KMS-11 (cell line): Measurements from ENCODE around the gene PFKFB4.

ENCODE experiments used
- H2AFZ ChIP-seq: fragments of 200-600 bp; sonication (generic); 2 replicates; pipeline ENCODE4 v1.6.1; 2016; ENCODE audit warnings: antibody characterized with exemption, mixed run types, low read depth
- H3K27ac ChIP-seq: fragments of 200-600 bp; sonication (generic); 2 replicates; pipeline ENCODE4 v1.6.1; 2016; ENCODE audit warnings: mild to moderate bottlenecking, mixed run types
- H3K27me3 ChIP-seq: fragments of 200-600 bp; sonication (generic); 2 replicates; pipeline ENCODE4 v1.6.1; 2017; ENCODE audit warnings: mild to moderate bottlenecking, low read depth, mixed run types, moderate library complexity; ENCODE audit not compliant: insufficient read depth
- H3K36me3 ChIP-seq: fragments of 200-600 bp; sonication (generic); 2 replicates; pipeline ENCODE4 v1.6.1; 2017; ENCODE audit warnings: mild to moderate bottlenecking, mixed run types; ENCODE audit not compliant: insufficient read depth
- H3K4me1 ChIP-seq: fragments of 200-600 bp; sonication (generic); 2 replicates; pipeline ENCODE4 v1.6.1; 2016; ENCODE audit warnings: mild to moderate bottlenecking, low read depth, mixed run types; ENCODE audit not compliant: poor library complexity, severe bottlenecking
- H3K4me2 ChIP-seq: fragments of 200-600 bp; sonication (generic); 2 replicates; pipeline ENCODE4 v1.7.0; 2016; ENCODE audit warnings: mild to moderate bottlenecking, mixed run types
- H3K4me3 ChIP-seq: fragments of 200-600 bp; sonication (generic); IDR thresholded peaks from 2 replicates; pipeline ENCODE4 v1.6.1; 2017; ENCODE audit warnings: low read depth, low read length, mixed read lengths; ENCODE audit not compliant: insufficient read depth
- H3K79me2 ChIP-seq: fragments of 200-600 bp; sonication (generic); 2 replicates; pipeline ENCODE4 v1.6.1; 2016; ENCODE audit warnings: low read depth, mixed run types; ENCODE audit not compliant: insufficient read depth
- H3K9ac ChIP-seq: fragments of 200-600 bp; sonication (generic); 2 replicates; pipeline ENCODE4 v1.6.1; 2016; ENCODE audit warnings: mild to moderate bottlenecking, mixed run types
- H4K20me1 ChIP-seq: fragments of 200-600 bp; sonication (generic); 2 replicates; pipeline ENCODE4 v1.6.1; 2016; ENCODE audit warnings: mild to moderate bottlenecking, mixed run types; ENCODE audit not compliant: insufficient read depth
- TF ChIP-seq, protein P1 (sequence below): fragments of 200-600 bp; sonication (generic); conservative IDR thresholded peaks from 2 replicates; pipeline ENCODE4 v1.6.1; 2017; ENCODE audit warnings: low read depth, mild to moderate bottlenecking, antibody characterized with exemption, low read length, moderate library complexity, mixed read lengths

The PFKFB4 gene

DNA sequence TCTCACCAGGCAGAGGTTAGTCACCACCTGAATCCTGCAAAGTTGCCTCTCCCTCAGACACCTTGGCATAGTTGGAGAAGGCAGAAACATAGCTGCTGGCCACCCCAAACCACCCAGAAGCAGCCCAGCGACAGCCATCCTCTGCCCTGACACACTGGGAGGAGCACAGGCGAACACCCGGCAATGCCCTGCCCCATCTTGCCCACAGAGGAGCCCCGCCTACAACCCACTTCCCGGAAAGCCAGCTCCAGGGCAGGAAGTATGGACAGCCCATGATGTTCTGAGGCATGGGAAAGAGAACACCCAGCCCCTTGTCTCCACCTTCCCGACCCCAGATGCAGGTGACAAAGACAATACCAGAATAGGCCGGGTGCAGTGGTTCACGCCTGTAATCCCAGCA is 40.0 kb downstream of the PFKFB4 start:
- no peaks in the 10 kb centered on the region for H3K79me2 ChIP-seq
- no peak overlapping the region for H3K9ac ChIP-seq
- no peak overlapping the region for H3K4me2 ChIP-seq

DNA sequence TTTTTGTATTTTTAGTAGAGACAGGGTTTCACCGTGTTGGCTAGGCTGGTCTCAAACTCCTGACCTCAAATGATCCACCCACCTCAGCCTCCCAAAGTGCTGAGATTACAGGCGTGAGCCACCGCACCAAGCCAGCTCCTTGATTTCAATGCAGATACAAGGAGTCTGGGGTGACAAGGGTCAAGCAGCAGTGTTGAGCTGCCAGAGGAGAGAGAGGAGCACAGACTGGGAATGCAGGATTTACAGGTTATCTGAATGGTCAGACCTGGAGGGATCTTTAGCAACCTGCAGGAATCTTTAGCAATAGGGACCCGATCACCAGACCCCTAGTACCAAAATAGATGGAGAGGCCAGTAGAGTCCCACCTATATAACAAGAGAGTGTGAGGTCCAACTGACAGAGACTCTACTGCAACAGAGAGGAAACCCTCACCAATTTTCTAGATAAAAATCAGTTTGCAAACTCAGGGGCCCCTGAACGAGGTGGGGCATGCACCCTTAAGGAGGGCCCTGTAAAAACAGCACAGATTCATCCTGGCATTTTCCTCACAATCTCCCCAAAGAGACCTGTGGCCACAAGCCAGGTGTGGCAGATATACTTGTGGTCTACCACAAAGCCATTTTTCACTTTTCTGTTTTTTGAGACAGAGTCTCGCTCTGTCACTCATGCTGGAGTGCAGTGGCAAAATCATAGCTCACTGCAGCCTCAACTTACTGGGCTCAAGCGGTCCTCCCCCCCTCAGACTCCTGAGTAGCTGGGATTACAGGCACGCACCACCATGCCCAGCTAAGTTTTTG is 42.0 kb downstream of the PFKFB4 start:
- no peak overlapping the region for H3K9ac ChIP-seq
- no peak overlapping the region for H2AFZ ChIP-seq
- no peaks in the 10 kb centered on the region for H3K79me2 ChIP-seq
- no peak overlapping the region for H3K4me3 ChIP-seq
- peaks cover 24% of the 10 kb centered on the region for H3K4me1 ChIP-seq
- no peaks in the 10 kb centered on the region for H3K36me3 ChIP-seq
- H3K27me3 ChIP-seq, result no peaks in the 10 kb centered on the region; the same call in 1 of the 2 replicates
- H3K4me2 ChIP-seq, result peak overlapping the region; percentile 48; the same call in 1 of the 2 replicates
- no peak overlapping the region for H3K27ac ChIP-seq
- H4K20me1 ChIP-seq, result no peaks in the 10 kb centered on the region
- TF ChIP-seq, protein P1, sequence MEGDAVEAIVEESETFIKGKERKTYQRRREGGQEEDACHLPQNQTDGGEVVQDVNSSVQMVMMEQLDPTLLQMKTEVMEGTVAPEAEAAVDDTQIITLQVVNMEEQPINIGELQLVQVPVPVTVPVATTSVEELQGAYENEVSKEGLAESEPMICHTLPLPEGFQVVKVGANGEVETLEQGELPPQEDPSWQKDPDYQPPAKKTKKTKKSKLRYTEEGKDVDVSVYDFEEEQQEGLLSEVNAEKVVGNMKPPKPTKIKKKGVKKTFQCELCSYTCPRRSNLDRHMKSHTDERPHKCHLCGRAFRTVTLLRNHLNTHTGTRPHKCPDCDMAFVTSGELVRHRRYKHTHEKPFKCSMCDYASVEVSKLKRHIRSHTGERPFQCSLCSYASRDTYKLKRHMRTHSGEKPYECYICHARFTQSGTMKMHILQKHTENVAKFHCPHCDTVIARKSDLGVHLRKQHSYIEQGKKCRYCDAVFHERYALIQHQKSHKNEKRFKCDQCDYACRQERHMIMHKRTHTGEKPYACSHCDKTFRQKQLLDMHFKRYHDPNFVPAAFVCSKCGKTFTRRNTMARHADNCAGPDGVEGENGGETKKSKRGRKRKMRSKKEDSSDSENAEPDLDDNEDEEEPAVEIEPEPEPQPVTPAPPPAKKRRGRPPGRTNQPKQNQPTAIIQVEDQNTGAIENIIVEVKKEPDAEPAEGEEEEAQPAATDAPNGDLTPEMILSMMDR, result no peak

More for the DNA sequence above, 40.0 kb downstream of the PFKFB4 start:
- Histone ChIP-seq H2AFZ (no peak overlapping the region), H3K4me3 (no peak overlapping the region), H3K36me3 (no peaks in the 10 kb centered on the region), H3K27me3 (no peaks in the 10 kb centered on the region; the same call in 1 of the 2 replicates), H3K4me1 (peaks cover 24% of the 10 kb centered on the region), H3K27ac (no peak overlapping the region), H4K20me1 (no peaks in the 10 kb centered on the region)
- TF ChIP-seq, protein P1, result no peak

- no peaks in the 10 kb centered on the region; the same call in 1 of the 2 replicates for H3K27me3 ChIP-seq
- H2AFZ ChIP-seq, result no peak overlapping the region
- peaks cover 36% of the 10 kb centered on the region for H3K4me1 ChIP-seq
- no peaks in the 10 kb centered on the region for H3K36me3 ChIP-seq
- no peaks in the 10 kb centered on the region for H4K20me1 ChIP-seq
- no peak overlapping the region for H3K4me2 ChIP-seq
- no peaks in the 10 kb centered on the region for H3K79me2 ChIP-seq
- TF ChIP-seq, protein P1, result no peak
- H3K27ac ChIP-seq, result no peak overlapping the region
- no peak overlapping the region for H3K9ac ChIP-seq
- H3K4me3 ChIP-seq, result no peak overlapping the region
Measured at GRCh38 chr3:48511551-48511950, 45.1 kb downstream of the PFKFB4 start.

DNA sequence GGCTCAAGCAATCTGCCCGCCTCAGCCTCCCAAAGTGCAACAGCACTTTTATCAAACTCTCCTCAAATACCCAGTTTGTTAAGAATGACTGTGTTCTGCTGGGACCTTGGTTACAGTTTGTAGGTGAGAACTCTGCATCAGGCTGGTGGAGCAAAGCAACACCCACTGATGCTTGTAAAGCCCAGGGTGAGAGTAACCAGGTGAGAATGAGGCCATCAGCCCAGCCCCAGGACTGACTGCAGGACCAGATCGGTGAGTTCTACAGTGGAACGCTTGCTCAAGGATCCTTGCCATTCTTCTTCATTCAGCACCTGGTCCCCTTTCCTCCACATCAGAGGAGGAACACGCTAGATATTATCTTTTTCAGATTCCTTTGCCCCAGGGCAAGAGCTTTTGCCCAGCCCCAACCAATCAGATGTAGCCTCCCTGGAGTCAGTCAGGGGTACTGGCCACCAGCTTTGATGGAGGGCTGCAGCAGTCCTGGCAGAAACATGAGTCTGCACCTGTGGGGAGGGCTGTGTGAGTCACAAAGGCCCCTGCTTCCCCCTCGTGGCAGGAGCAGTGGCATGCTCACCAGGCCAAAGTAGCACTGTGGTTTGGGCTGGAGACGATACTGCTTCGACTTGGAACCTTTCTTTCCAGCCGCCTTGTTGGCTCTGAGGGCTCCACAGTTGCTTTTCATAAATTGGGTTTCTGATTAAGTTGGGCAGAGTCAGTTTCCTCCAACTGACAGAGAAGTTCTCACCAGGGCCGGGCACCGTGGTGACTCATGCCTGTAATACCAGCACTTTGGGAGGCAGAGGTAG is 49.1 kb downstream of the PFKFB4 start:
- Histone ChIP-seq H4K20me1 (no peaks in the 10 kb centered on the region), H3K4me2 (peak overlapping the region; percentile 13; the same call in 1 of the 2 replicates), H3K79me2 (no peaks in the 10 kb centered on the region), H3K36me3 (no peaks in the 10 kb centered on the region), H3K27me3 (no peaks in the 10 kb centered on the region), H2AFZ (peak overlapping the region; percentile 39; the same call in 1 of the 2 replicates), H3K4me1 (peaks cover 12% of the 10 kb centered on the region), H3K4me3 (no peak overlapping the region), H3K9ac (no peak overlapping the region), H3K27ac (no peak overlapping the region; the same call in 1 of the 2 replicates)
- TF ChIP-seq, protein P1, result peak; percentile 56
